HepG2 (cell line): Measurements from ENCODE around the gene ZNF30. TPM values are rescaled to one million over a fixed set of nuclear protein-coding genes. Genes with fewer than 3 reads are reported as not detected.

Experiments
- CREBL2 ChIP-seq: sonication (generic); formaldehyde crosslinking; IDR thresholded peaks from 2 replicates; pipeline ENCODE4 v1.8.1; 2023; ENCODE audit warnings: missing genetic modification reagents, mild to moderate bottlenecking, borderline replicate concordance
- DZIP1 ChIP-seq: sonication (generic); formaldehyde crosslinking; IDR thresholded peaks from 2 replicates; pipeline ENCODE4 v1.5.0; 2020; ENCODE audit warnings: mild to moderate bottlenecking, missing genetic modification reagents
- GZF1 ChIP-seq: sonication (generic); formaldehyde crosslinking; IDR thresholded peaks from 2 replicates; pipeline ENCODE4 v1.5.1; 2020; ENCODE audit warnings: mild to moderate bottlenecking, missing genetic modification reagents
- KLF9 ChIP-seq: IDR thresholded peaks from 2 replicates; pipeline ENCODE4 v1.6.1; 2016; ENCODE audit warnings: low read depth
- MED13 ChIP-seq: sonication (generic); formaldehyde crosslinking; IDR thresholded peaks from 2 replicates; pipeline ENCODE4 v1.5.0; 2020; ENCODE audit warnings: missing genetic modification reagents
- ZBTB10 ChIP-seq: sonication (generic); formaldehyde crosslinking; IDR thresholded peaks from 2 replicates; pipeline ENCODE4 v1.4.0; 2020; ENCODE audit warnings: missing genetic modification reagents, borderline replicate concordance
- ZBTB34 ChIP-seq: sonication (generic); formaldehyde crosslinking; IDR thresholded peaks from 2 replicates; pipeline ENCODE4 v1.8.0; 2022; ENCODE audit warnings: mild to moderate bottlenecking, missing genetic modification reagents
- ZFP62 ChIP-seq: sonication (generic); formaldehyde crosslinking; IDR thresholded peaks from 2 replicates; pipeline ENCODE4 v1.4.0; 2020; ENCODE audit warnings: missing genetic modification reagents
- ZHX1 ChIP-seq: sonication (generic); formaldehyde crosslinking; IDR thresholded peaks from 2 replicates; pipeline ENCODE4 v1.8.1; 2022; ENCODE audit warnings: low read depth, mild to moderate bottlenecking, missing genetic modification reagents
- ZNF101 ChIP-seq: sonication (generic); formaldehyde crosslinking; IDR thresholded peaks from 2 replicates; pipeline ENCODE4 v1.4.0; 2020; ENCODE audit warnings: mild to moderate bottlenecking, low read depth, missing genetic modification reagents, borderline replicate concordance
- ZNF136 ChIP-seq: sonication (generic); formaldehyde crosslinking; IDR thresholded peaks from 2 replicates; pipeline ENCODE4 v1.8.1; 2022; ENCODE audit warnings: low read depth, mild to moderate bottlenecking, moderate library complexity, missing genetic modification reagents
- ZNF225 ChIP-seq: sonication (generic); formaldehyde crosslinking; IDR thresholded peaks from 2 replicates; pipeline ENCODE4 v1.4.0; 2020; ENCODE audit warnings: mild to moderate bottlenecking, missing genetic modification reagents
- ZNF331 ChIP-seq: sonication (generic); formaldehyde crosslinking; IDR thresholded peaks from 2 replicates; pipeline ENCODE4 v1.4.0; 2020; ENCODE audit warnings: missing genetic modification reagents
- ZNF350 ChIP-seq: sonication (generic); formaldehyde crosslinking; IDR thresholded peaks from 2 replicates; pipeline ENCODE4 v1.4.0; 2020; ENCODE audit warnings: mild to moderate bottlenecking, low read depth, missing genetic modification reagents, borderline replicate concordance
- ZNF414 ChIP-seq: sonication (generic); formaldehyde crosslinking; IDR thresholded peaks from 2 replicates; pipeline ENCODE4 v1.5.0; 2020; ENCODE audit warnings: missing genetic modification reagents
- ZNF580 ChIP-seq: IDR thresholded peaks from 2 replicates; pipeline ENCODE4 v1.6.1; 2016; ENCODE audit warnings: low read depth, borderline replicate concordance
- polyA plus RNA-seq, 8 experiments: library from polyadenylated mRNA; depleted of rRNA in 3 of 8; stranded (reverse) in 7 of 8; unstranded in 1 of 8; fragments of >200 nt; fragmentation: Illumina TruSeq in 4 of 8; extraction: Trizol in 4 of 8; gene quantifications; 2 replicates each; pipeline versions ENCODE4 v1.2.1 to v1.2.3, GENCODE V29; 2011 to 2016; ENCODE audit warnings: low read depth in 4 of 8, missing spikeins in 1 of 8, mixed read lengths in 1 of 8; ENCODE audit not compliant: insufficient read depth in 1 of 8
- total RNA-seq, 5 experiments: library from RNA; depleted of rRNA; stranded (reverse); fragments of >200 nt; fragmentation: Illumina TruSeq; extraction: Trizol; gene quantifications; 2 replicates each; pipeline ENCODE4 v1.2.3, GENCODE V29; 2016; ENCODE audit warnings: low read depth in 1 of 5

ZNF30 gene
- total and polyA plus RNA-seq, 2 of the 13 experiments (the other 11 are each of a cell fraction or from before 2014, with no cell fraction given), result 2.3 to 4.4 TPM

GRCh38 chr19:34961775-34962686, 35.3 kb downstream of the ZNF30 start (continued):
- TF ChIP-seq ZNF350 (no peak), CREBL2 (CRISPR knock-in tag) (no peak), KLF9 (CRISPR knock-in tag) (no peak), ZNF101 (no peak), ZBTB10 (no peak), ZNF331 (CRISPR knock-in tag) (no peak), ZNF580 (CRISPR knock-in tag) (0 out of 2 replicates have a peak, but pooled peaks have one; percentile 6), DZIP1 (CRISPR knock-in tag) (no peak), ZBTB34 (CRISPR knock-in tag) (no peak), GZF1 (CRISPR knock-in tag) (no peak), ZNF225 (CRISPR knock-in tag) (no peak), MED13 (CRISPR knock-in tag) (no peak), ZNF414 (CRISPR knock-in tag) (no peak), ZHX1 (CRISPR knock-in tag) (no peak), ZFP62 (no peak), ZNF136 (CRISPR knock-in tag) (no peak)
